CD4-positive, alpha-beta T cell treated with Interleukin-21 for 1 hour (primary cell): ENCODE measurements around the gene KRTAP5-1.

ENCODE experiments used
- DNase-seq: peaks from one replicate; pipeline ENCODE4 v3.0.0-alpha.2; 2020

Gene KRTAP5-1

DNA sequence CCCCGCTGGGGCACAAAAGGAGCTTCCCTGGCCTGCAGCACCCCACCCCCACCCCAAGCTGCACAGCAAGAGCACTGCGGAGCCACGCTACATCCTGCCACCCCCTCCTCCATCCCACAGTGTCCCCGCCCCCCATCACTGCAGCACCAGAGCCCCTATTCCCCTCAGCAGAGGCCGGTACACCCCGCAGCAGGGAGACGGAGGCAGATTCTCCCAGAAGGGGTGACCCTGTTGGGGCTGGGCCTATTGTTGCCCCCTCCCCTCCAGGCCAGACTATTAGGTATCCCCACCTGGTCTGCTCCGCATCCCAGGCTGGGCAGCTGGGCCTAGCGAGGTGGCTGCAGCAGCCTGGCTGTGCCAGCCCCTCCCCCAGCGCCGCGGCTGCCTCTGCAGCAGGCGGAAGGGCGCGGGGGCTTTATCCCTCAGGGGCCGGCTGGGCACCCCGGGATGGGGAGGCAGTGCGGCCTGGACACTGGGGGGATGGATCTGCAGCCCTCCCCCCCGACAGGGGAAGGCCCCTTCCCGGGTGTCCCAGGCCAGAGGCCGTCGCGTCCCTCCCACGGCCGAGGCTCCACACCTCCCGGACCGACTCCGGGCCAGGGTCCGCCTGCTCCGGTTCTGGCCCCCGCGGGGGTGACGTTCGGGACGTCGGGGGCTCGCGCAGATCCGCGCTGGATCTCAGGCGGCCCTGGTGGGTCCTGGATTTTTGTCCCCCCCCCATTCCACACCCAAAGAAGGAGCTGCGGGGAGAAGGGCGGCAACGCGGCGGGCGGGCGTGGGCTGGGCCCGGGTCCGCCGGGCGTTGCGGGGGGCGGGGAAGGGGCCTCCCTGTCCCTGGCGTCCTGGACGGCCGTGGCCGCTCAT, 14.0 kb downstream of the KRTAP5-1 start:
- DNase-seq = no peak

DNA sequence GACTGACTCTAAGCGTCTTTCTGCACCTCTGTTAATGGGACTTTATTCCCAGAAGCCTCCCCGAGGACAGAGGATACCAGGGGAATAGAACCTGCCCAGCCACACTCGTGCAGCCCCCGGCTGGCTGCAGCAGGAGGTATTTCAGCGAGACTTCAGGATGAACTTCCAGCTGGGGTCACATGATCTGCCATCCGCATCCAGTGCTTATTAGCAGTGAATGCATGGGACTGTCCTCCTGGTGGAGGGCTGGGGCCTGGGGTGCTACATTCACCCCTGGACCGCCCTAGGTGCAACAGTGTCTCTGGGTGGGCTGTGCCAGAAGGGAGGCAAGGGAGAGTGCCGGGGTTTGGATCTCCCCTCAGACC, 14.6 kb downstream of the KRTAP5-1 start:
- no peak for DNase-seq

DNA sequence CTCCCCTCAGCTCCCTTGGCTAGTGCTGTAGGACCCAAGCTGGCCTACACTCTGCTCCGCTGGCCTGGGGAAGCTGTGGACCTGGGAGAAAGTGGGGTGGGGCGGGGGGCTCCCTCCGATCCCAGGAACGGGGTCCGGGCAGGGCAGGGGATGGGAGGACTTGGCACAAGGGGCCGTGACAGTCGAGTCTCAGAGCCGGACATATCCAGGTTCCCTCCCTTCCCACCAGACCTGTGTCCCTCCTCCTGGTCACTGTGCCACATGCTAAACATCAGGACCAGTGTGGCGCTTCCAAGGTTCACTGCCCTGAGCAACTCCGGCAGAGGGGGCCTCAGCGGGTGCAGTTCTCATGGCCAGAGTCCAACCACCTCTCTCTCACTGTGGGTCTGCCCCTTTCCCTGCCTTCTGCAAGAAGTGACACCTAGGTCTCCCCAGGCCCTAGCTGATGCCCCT, 15.1 kb downstream of the KRTAP5-1 start:
- no peak for DNase-seq

DNA sequence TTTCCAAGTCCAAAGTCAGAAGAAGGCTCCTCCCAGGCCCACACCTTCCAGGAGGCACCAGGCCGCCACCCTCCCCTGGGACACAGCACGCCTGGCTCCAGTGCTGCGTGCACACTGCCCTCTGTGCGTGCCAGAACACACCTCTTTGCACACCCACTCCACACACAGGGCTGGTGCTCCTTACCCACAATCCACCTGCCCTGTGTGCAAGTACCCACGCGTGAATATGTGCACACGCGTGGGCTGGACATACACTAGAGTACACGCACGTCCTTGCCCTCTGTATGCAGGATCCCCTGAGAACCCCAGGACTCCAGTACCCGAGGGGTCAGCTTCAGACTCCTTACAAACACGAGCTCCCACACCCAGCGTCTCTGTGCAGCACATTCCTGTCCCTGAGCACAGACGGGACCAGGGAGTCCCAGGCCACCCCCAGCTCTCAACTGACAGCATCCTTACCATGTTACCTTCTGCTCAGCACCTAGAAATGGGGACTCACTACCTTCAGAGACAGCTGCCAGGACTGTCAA, 15.8 kb downstream of the KRTAP5-1 start:
- DNase-seq = no peak

DNA sequence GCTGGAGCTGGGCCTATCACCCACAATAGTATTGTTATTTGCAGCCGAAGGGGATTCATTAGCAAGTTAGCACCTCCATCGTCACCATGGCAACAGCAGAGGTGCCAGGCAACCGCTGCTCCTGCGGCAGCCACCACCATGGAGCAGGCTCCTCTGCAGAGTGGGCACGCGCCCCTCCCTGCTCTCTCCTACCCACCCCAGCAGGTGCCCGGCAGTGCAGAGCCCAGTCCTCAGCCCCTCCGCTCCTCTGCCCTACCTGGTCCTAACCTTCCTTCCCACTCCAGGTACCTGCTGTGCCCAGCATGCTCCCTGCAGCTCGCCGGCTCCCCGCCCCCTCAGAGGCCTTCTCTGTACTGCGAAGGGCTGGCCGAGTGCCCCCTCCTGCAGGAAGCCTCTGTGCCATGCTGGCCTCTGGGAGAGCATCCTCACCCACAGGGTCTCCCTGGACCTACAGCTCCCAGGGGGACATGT, 16.6 kb downstream of the KRTAP5-1 start:
- DNase-seq = peak; percentile 78

DNA sequence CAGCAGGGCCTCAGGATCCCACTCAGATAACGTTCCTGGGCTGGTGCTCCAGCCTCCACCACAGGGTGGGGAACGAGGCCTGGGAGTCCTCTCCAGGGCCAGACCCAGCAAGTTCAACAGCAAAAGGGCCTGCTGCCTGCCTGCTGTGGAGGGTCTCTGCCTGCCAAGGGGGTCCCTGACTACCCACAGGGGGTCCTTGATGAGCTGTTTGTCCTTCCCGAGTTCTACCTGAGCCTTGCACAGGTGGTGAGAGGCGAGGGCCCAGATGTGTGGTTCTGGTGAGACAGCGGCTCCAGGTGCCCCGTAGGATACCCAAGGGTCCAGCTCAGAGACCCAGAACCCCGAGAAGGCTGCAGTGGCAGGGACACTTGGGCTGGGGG, 17.4 kb downstream of the KRTAP5-1 start:
- DNase-seq = no peak

DNA sequence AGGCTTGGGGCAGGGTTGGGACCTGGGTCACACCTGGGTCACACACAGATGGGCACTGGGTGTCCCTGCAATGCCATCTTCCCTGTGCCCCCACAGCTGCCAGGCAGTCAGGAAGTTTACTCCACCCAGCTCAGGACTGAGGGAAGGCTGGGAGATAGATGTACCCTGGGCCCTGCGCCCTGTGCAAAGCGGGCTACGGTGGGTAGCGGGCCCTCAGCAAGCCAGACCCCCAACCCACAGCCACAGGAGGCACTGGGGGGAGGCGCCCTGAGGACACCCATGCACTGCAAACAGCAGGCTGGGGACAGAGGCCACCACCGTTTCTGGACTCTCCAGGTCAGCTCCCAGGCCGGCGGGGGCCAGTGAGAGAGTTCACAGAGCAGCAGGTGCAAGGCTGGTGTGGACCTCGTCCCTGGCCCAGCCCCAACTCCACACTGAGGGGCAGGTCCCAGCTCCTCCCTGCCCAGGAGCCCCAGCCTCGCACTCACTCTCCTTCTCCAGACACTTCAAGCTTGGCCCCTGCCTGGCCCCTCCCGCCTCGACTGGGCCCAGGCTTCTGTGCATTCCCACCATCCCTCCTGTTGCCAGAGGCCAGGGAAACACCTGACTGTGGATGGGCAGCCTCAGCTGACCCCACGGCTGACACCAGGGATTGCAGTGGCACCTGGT, 17.9 kb downstream of the KRTAP5-1 start:
- no peak for DNase-seq

DNA sequence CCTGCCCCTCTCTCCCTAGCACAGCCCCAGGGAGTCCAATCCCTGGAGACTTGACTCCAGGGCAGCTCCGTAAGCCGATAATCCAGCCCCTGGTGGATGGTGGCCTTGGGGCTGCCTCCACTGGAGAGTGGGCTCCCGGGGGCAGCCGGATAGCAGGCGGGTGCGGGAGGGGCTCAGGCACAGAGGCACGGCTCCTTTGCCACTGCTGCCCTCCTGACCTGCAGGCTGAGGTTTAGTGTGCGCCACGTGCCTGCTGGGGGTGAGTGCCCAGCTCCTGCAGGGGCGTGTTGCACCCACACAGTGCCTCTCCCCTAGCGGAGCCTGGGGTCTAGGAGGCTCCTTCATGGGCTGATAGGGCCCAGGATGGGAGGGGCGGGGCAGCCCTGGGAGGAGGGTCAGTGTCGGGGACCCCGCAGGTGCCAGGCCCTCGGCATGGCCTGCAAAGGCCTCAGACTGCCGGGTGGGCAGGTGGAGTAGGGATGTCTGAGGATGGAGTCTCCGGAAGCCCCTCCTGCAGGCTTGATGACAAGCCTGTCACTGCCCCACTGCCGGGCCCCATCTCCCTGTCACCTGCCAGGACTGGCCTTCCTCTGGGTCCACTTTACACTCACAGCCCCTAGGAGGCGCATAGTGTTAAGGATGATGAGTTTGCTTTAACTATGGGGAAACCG, 18.6 kb downstream of the KRTAP5-1 start:
- DNase-seq = no peak

DNA sequence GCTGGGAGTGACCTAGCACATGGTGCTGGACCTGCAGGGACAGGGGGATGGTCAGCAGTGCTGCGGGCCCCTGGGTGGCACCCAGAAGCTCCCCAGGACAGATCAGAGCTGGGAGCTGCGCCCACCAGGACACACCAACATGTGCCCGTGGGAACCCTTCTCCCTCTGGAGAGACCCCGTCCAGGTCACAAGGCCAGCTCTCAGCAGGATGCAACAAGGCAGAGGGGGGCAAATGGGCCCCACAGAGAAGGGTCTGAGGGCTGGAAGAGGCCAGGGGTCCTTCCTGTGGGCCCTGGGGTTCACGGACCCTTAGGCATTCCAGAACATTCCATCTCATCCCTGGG, 19.2 kb downstream of the KRTAP5-1 start:
- no peak for DNase-seq

DNA sequence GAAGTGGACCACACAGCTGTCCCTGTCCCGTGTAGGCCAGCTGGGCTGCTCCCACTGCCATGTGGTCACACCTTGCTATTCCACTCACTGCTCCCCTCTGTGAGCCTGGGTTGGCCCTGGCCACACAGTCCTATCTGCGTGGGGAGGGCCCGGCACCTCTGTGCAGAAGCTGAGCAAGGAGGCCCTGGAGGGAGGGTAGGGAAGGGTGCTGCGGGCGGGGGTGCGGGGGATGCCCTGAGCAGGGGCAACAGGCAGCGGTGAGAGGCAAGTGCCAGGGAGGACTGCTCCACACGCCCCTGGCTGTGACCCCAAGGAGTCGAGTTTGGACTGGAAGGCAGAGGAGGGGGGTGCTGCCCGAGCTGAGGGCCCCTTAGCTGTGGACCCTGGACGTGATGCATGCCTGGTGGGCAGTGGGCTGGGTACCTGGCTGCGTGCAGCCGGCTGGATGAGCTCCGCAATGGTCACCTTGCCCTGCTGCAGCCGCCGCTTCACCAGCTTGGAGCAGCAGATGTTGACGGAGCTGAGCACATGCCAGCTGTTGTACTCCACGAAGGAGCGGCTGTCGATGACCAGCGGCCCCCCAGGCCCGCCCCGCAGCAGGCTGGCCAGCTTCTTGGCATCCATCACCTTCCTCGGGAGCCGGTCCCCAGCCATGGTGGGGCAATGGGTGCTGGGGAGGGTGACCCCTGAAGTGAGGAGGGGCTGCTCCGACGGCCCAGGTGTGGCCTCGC, 19.7 kb downstream of the KRTAP5-1 start:
- no peak for DNase-seq

DNA sequence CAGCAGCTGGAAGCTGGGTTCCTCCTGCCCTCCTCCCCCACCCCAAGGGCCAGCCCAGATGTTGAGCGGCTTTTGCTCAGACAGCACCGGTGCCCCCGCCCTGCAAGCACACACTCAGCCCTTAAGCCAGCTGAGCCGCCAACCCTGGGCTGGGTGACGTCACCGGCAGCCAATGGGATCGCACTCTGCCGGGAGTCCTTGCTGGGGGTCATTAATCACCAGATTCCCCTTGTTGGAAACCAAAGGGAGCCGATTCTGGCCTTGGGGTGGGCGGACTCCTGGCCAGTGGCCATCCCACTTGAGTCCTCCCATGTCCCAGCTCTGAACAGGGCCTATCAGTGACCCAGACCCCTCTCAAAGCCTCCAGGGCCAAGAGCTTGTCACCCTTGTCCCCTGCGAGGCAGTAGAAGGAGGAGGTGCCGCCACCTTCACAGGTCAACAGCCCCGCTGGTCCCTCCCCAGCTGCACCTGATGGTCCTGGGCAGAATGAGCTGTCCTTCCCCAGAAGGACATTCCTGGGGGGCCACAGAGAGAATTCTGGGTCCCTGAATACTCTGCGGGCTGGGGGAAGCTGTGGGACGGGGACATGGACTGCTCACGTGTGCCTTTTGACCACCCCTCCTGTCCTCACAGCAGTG, 20.4 kb downstream of the KRTAP5-1 start:
- no peak for DNase-seq

DNA sequence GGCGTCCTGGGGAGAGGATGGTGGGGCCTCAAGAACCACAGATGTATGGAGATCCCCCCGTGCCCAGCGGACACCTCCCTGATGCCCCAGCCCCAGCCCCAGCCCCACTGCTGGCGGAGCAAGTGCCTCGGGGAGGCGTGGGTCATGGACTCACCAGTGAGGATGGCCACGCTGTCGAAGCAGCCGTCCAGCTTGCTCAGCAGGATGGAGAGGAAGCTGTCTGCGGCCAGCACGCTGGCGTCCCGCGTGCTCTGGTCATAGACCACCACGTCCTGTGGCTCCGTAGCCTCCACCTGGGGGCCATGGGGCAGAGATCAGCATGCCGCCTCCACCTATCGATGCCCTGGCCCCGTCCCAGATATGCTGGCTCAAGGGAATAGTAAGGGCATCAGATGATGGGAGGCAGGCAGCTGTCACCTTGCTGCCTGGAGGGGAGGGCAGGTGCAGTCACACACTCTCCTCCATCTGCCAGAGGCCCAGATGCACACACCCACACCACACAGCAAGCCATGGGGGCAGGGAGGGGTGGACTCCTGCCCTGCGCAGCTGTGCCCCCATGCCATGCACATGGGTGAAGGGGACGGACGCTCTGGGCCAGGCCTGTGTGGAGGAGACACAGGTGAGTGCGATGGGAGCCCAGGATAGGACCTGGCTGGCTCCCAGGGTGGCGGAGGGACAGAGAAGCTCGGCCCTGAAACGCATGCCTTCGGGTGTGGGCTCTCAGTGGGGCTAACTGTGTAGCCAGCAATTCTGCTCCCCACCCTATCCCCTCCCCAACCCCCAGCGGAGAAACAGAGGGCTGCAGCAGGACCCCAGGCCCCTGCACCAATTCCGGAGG, 21.2 kb downstream of the KRTAP5-1 start:
- no peak for DNase-seq

DNA sequence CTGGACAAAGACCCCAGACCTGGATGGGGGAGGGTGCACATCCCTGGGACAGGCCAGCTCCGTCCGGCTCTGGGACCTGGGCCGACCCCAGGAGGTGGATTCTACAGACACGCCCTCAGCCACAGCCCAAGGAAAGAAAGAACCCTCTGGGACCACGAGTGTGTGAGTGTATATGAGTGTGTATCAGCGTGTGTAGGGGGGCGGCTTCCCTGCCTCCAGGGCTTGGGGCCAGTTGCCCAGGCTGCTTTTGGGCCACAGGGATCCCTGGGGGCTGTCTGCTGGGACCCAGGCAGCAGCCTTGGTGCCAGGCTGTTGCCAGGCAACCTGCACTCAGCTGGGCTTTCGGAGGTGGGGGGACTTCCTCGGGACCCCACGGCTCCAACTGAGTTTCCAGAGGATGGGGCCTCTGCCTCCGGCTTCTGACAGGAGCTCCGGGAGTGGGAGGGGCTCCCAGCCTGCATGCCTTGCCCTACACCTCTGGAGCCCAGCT, 21.9 kb downstream of the KRTAP5-1 start:
- DNase-seq = no peak

DNA sequence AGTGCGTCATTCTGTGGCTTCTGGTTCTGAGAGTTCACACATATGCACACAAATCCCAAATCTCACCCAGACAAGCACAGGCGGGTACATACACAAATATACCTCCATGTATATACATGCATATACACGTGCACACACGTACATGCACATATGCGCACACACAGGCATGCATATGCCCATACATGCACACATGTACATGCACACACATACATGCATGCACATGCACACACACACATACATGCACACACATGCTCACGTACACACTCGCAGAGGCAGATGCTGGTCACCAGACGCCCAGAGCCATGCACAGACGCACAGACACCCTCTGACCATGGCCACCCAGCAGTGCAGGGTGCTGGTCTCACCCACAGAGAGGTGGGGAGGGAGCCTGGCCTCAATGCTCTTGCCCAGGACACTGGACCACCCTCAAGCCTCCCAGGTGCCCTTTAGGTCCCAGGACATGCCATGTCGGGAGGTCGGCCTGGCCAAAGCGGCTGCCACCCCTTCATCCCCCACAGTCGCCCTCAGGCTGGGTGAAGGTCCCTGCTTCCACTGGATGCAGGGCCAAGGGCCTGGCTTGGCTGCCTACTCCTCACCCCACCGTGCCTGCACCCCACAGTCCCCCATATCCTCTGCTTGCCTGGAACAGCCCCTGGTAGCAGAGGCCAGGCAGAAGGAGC, 22.5 kb downstream of the KRTAP5-1 start:
- no peak for DNase-seq

DNA sequence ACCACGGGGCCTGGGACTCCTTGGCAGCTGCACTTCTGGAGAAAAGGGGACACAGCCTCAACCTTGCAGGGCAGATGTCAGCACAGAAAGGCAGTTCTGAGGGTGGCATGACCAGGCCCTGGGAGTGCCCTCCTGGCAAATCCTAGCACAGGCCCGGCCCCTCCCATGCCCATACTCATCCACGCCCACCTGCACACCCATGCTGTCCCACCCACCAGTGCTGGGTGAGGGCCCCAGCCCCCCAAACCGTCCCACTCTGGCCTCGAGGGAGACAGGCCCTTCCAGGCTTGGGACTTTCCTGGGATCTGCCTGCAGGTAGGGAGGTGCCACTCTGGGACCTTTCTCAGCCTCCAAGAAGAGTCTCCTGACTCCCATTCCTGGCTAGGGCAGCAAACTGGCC, 23.1 kb downstream of the KRTAP5-1 start:
- no peak for DNase-seq

DNA sequence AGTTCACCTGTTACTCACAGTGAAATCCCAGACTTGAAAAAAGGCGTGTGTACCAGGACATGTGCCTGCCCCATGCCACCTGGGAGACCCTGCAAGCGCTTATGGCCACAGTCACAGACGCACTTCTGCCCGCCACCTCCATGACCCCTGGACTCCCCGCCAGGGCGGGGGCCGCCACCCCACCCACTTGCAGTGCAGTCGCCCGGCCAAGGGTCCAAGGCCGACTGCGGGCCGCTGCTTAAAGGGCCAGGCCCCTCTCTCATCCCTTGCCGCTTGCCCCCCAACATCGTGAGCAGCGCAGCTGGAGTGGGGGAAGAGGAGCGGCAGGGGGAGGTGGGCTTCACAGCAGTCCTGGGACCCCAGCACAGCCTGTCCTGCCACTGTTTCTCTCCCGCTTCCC, 23.8 kb downstream of the KRTAP5-1 start:
- no peak for DNase-seq

DNA sequence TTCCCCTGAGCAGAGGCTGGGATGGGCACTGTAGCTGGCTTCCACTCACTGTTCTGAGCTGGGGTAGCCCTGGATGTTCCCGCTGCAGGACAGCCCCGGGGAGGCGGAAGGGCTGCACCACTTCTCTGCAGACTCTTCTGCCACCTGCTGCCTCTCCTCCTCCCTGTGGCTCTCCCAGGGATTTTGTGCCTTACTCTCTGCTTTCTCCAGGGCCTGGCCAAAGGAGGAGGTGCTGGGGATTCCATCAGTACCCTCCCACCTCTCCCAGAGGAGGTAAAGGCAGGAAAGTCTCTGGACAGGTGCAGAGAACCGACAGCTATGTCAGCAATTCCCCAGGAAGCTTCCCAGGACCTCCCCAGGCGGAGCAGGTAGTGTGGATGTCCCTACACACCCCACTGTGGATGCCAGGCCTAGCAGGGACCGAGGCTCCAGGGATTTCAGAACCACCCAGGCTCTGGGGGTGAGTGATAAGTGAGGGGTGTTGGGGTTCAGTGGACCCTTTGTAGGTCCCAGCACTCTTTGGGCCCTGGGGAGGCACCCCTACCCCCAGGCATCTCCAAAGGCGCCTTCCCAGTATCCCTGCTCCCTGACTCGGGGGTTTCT, 24.3 kb downstream of the KRTAP5-1 start:
- no peak for DNase-seq

DNA sequence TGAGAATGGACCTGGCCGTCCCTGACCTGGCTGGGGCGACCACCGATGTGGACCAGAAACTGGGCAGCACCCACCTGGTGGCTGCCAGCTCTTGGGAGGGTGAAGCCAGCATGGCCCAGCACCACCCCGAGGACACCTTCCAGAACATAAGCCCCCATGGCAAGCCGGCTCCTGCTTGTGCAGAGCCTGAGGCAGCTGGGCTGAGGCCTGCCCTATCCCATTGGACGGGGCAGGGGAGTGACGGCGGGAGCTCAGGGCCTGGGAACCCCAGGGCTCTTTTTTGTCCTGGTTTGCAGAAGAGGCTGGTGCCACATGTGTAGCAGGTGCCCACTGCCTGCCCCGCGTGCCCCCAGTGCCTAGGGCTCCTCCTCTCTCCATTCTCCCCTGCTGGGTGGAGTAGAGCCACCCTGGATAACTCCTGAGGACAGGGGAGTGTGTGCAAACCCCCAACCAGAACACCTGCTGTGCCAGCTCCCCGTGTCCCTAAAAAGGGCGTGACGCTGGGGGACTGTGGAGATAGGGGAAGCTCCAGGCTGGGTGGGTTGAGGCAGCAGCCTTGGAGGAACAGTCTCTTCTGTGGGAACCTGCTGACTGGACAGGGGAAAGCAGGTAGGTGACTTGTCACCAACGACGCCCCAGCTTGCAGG, 25.0 kb downstream of the KRTAP5-1 start:
- no peak for DNase-seq

DNA sequence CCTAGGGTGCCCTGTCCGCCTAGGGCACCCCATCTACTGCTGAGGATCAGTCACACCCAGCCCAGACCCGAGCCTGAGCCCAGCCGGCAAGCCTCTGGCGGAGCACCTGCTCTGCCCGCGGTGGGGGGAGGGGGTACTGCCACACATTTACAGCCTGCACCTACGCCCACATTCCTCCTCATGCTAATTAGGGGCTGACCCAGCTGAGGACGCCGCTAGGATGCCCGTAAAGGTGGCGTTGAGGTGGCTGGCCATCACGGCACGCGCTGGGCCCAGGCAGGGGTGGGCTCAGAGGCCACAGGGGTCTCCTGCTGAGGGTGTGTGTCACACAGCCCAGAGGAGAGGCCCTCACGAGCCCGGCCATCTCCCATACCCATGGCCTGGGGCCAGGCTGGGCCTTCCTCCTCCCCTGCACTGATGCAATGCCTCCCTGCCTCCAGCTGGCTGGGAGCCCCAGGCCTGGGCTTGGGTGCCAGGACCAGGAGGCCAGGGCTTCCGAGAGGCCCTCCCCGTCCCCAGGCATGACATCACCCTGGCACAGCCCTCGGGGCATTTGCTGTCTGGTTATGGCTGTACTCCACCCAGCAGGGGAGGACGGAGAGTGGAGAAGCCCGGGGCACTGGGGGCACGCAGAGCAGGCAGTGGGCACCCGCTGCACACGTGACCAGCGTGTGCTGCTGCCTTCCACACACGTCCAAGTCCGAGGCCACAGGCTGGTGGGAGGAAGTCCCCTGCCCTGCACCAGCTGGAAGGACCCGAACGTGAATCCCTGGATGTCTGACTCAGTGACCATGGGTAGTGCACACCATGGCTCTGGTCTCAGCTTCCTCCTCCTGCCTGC, 25.8 kb downstream of the KRTAP5-1 start:
- no peak for DNase-seq
